HEK293T (cell line): ENCODE results near the gene TM4SF1.
"Not testable (repeated sequence)": the region's sequence is repeated elsewhere in the genome, so short reads cannot be mapped to it uniquely, and the experiment has no call there.

Source experiments
- CTCF ChIA-PET: fragments of 350-600 bp; formaldehyde crosslinking; extraction: SDS; loops from one replicate; lab custom pipeline; 2021; ENCODE audit warnings: antibody characterized with exemption, inconsistent platforms; lab: Yijun Ruan, JAX
- POLR2A ChIA-PET: fragments of 350-600 bp; formaldehyde crosslinking; extraction: SDS; loops from one replicate; lab custom pipeline; 2020; ENCODE audit warnings: antibody characterized with exemption, inconsistent platforms; lab: Yijun Ruan, JAX
- DNase-seq: peaks from one replicate; pipeline ENCODE4 v3.0.0; 2012; ENCODE audit warnings: mixed read lengths; ENCODE audit errors: extremely low spot score
- ARNT ChIP-seq: fragments of 450-650 bp; IDR thresholded peaks from 2 replicates; pipeline ENCODE4 v1.6.1; 2017; ENCODE audit warnings: mild to moderate bottlenecking
- BHLHE40 ChIP-seq: fragments of 450-650 bp; IDR thresholded peaks from 2 replicates; pipeline ENCODE4 v1.6.1; 2016; ENCODE audit warnings: mild to moderate bottlenecking, moderate library complexity, borderline replicate concordance
- CTBP1 ChIP-seq: fragments of 450-650 bp; IDR thresholded peaks from 2 replicates; pipeline ENCODE4 v1.6.1; 2016; ENCODE audit warnings: borderline replicate concordance
- ELF4 ChIP-seq: fragments of 450-650 bp; IDR thresholded peaks from 2 replicates; pipeline ENCODE4 v1.6.1; 2017; ENCODE audit warnings: antibody characterized with exemption
- FOXA1 ChIP-seq: fragments of 450-650 bp; IDR thresholded peaks from 2 replicates; pipeline ENCODE4 v1.6.1; 2016; ENCODE audit warnings: mild to moderate bottlenecking
- FOXK2 ChIP-seq: fragments of 450-650 bp; IDR thresholded peaks from 2 replicates; pipeline ENCODE4 v1.6.1; 2016; ENCODE audit warnings: mild to moderate bottlenecking
- FOXM1 ChIP-seq: fragments of 450-650 bp; IDR thresholded peaks from 2 replicates; pipeline ENCODE4 v1.6.1; 2017; ENCODE audit warnings: mild to moderate bottlenecking, borderline replicate concordance
- HDGF ChIP-seq: fragments of 450-650 bp; IDR thresholded peaks from 2 replicates; pipeline ENCODE4 v1.6.1; 2017; ENCODE audit warnings: antibody characterized with exemption, borderline replicate concordance
- L3MBTL2 ChIP-seq: fragments of 450-650 bp; conservative IDR thresholded peaks from 2 replicates; pipeline ENCODE4 v1.6.1; 2016; ENCODE audit warnings: mild to moderate bottlenecking
- LEF1 ChIP-seq: fragments of 450-650 bp; IDR thresholded peaks from 2 replicates; pipeline ENCODE4 v1.6.1; 2017; ENCODE audit warnings: mild to moderate bottlenecking, borderline replicate concordance
- NFRKB ChIP-seq: fragments of 450-650 bp; IDR thresholded peaks from 2 replicates; pipeline ENCODE4 v1.6.1; 2016; ENCODE audit warnings: mild to moderate bottlenecking, moderate library complexity
- PKNOX1 ChIP-seq: fragments of 450-650 bp; IDR thresholded peaks from 2 replicates; pipeline ENCODE4 v1.6.1; 2016
- SP1 ChIP-seq: fragments of 450-650 bp; IDR thresholded peaks from 2 replicates; pipeline ENCODE4 v1.6.1; 2017
- SUZ12 ChIP-seq: fragments of 450-650 bp; IDR thresholded peaks from 2 replicates; pipeline ENCODE4 v1.6.1; 2016; ENCODE audit warnings: mild to moderate bottlenecking
- TARDBP ChIP-seq: fragments of 450-650 bp; IDR thresholded peaks from 2 replicates; pipeline ENCODE4 v1.6.1; 2016
- ZNF384 ChIP-seq: fragments of 450-650 bp; IDR thresholded peaks from 2 replicates; pipeline ENCODE4 v1.6.1; 2016

The TM4SF1 gene

GRCh38 chr3:149342413-149343380, 34.8 kb downstream of the TM4SF1 start:
- DNase-seq = no peak
- POLR2A ChIA-PET = no interaction called here
- CTCF ChIA-PET = no interaction called here
- TF ChIP-seq BHLHE40 = no peak
- TF ChIP-seq L3MBTL2 = no peak
- TF ChIP-seq HDGF = no peak
- no peak for TF ChIP-seq FOXA1
- TF ChIP-seq FOXM1 = no peak
- no peak for TF ChIP-seq CTBP1
- TF ChIP-seq NFRKB = no peak
- no peak for TF ChIP-seq ZNF384
- no peak for TF ChIP-seq ELF4
- TF ChIP-seq PKNOX1 = no peak

- ChIA-PET POLR2A (no interaction called here), CTCF (no interaction called here)
- DNase-seq = no peak
- TF ChIP-seq CTBP1 (no peak), PKNOX1 (no peak)
Measured at GRCh38 chr3:149340310-149340933, 37.0 kb downstream of the TM4SF1 start.

GRCh38 chr3:149339931-149340309, 37.5 kb downstream of the TM4SF1 start:
- CTCF ChIA-PET = no interaction called here
- DNase-seq = peak; percentile 25
- POLR2A ChIA-PET = no interaction called here
- TF ChIP-seq SP1 (no peak), FOXM1 (no peak), FOXA1 (no peak), TARDBP (no peak), HDGF (no peak), ARNT (no peak), ZNF384 (no peak), CTBP1 (no peak), FOXK2 (no peak), NFRKB (no peak), ELF4 (no peak), PKNOX1 (no peak), LEF1 (no peak), SUZ12 (no peak)

DNA sequence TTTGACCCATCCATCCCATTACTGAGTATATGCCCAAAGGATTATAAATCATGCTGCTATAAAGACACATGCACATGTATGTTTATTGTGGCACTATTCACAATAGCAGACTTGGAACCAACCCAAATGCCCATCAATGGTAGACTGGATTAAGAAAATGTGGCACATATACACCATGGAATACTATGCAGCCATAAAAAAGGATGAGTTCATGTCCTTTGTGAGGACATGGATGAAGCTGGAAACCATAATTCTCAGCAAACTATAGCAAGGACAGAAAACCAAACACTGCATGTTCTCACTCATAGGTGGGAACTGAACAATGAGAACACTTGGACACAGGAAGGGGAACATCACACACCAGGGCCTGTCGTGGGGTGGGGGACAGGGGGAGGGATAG, 40.0 kb downstream of the TM4SF1 start:
- DNase-seq, CTCF ChIA-PET, POLR2A ChIA-PET: not testable (repeated sequence)

DNA sequence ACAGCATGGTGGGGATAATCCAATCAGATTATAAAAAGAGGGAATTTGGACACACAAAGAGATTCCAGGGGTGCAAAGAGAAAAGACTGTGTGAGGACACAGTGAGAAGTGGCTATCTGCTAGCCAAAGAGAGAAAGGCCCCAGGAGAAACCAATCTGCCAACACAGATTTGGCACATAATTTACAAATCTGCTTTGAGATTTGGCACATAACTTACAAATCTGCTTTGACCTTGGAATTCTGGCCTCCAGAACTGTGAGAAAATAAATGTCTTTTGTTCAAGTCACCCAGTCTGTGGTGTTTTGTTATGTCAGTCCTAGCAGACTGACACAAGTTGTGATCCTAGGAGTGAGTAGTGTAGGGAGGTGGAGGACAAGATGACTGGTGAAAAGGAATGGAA, 40.5 kb downstream of the TM4SF1 start:
- TF ChIP-seq ELF4 (no peak), BHLHE40 (no peak), SUZ12 (no peak), HDGF (no peak), TARDBP (no peak), LEF1 (no peak), FOXK2 (no peak), FOXA1 (no peak), CTBP1 (no peak), SP1 (no peak), ARNT (no peak), FOXM1 (no peak), L3MBTL2 (no peak), NFRKB (no peak), ZNF384 (no peak), PKNOX1 (no peak)
- POLR2A ChIA-PET = no interaction called here
- no peak for DNase-seq
- CTCF ChIA-PET = no interaction called here
